ENCODE measurements around the gene SPAG7. TPM values are rescaled to one million over a fixed set of nuclear protein-coding genes. Genes with fewer than 3 reads are reported as not detected.

The SPAG7 gene
- total and polyA plus RNA-seq, 4 donors = 63.8 to 101 (median 75.8) TPM

- ATAC-seq (ENCODE audit: insufficient read depth, low FRiP score) (peak; percentile 97), DNase-seq (peak; percentile 93 to 95 (median 93))
- H3K4me1 ChIP-seq (ENCODE audit: control insufficient read depth in 5 of 5, insufficient read depth in 5 of 5, low read length in 5 of 5) = peaks cover 5 to 27% (median 6%) of the 10 kb centered on the region in 5 donors
- H3K27me3 ChIP-seq (ENCODE audit: control insufficient read depth in 3 of 3, insufficient read depth in 3 of 3, low read length in 2 of 3) = no peaks in the 10 kb centered on the region
- no peaks in the 10 kb centered on the region for H3K9me3 ChIP-seq (ENCODE audit: control insufficient read depth in 4 of 4, insufficient read depth in 3 of 4, low read length in 3 of 4)
- H3K4me3 ChIP-seq = peak within 1 kb of the TSS; percentile 78
- H3K36me3 ChIP-seq (ENCODE audit: control insufficient read depth in 4 of 4, insufficient read depth in 4 of 4, low read length in 4 of 4) = peaks cover 8 to 15% (median 13%) of the 10 kb centered on the region in 4 donors
- no peak for TF ChIP-seq CTCF (IDR thresholded peaks at IDR 0.05; ENCODE audit: control extremely low read depth, extremely low read depth)
- peak within 1 kb of the TSS; percentile 78 to 92 for H3K27ac ChIP-seq (ENCODE audit: low read depth in 1 of 2, low read length in 1 of 2)
- peak within 1 kb of the TSS; percentile 11 to 42 for H3K9ac ChIP-seq (ENCODE audit: insufficient read depth in 1 of 2, low read length in 2 of 2)
- 0 to 1% methylated on average over 40 to 93 of the region's 93 CpGs for WGBS, 2 donors
Observed at GRCh38 chr17:4997302-4998026, 29.8 kb upstream of the SPAG7 start, which contains the start of the genes INCA1 and KIF1C. Gene INCA1, minus strand, starts transcription at chr17:4997522. Its CDS starts 3,085 bp downstream, at chr17:4994437. Gene KIF1C, plus strand, starts transcription at chr17:4997950. Its CDS starts 2,297 bp downstream, at chr17:5000247.

- Histone ChIP-seq H3K4me3 (no peak overlapping the region), H3K27ac (ENCODE audit: low read depth in 1 of 2, low read length in 1 of 2) (no peak overlapping the region), H3K27me3 (ENCODE audit: control insufficient read depth in 3 of 3, insufficient read depth in 3 of 3, low read length in 2 of 3) (no peaks in the 10 kb centered on the region), H3K4me1 (ENCODE audit: control insufficient read depth in 5 of 5, insufficient read depth in 5 of 5, low read length in 5 of 5) (peaks cover 0 to 13% (median 2%) of the 10 kb centered on the region in 5 donors), H3K9ac (ENCODE audit: insufficient read depth in 1 of 2, low read length in 2 of 2) (no peak overlapping the region), H3K9me3 (ENCODE audit: control insufficient read depth in 4 of 4, insufficient read depth in 3 of 4, low read length in 3 of 4) (no peaks in the 10 kb centered on the region), H3K36me3 (ENCODE audit: control insufficient read depth in 4 of 4, insufficient read depth in 4 of 4, low read length in 4 of 4) (no peaks in the 10 kb centered on the region)
- no peak for DNase-seq
- TF ChIP-seq CTCF (IDR thresholded peaks at IDR 0.05; ENCODE audit: control extremely low read depth, extremely low read depth) = no peak
- ATAC-seq (ENCODE audit: insufficient read depth, low FRiP score) = no peak
- WGBS, 2 donors = 85 to 89% methylated on average over 6 of the region's 6 CpGs
Observed at GRCh38 chr17:4994081-4994595, 26.5 kb upstream of the SPAG7 start.

DNA sequence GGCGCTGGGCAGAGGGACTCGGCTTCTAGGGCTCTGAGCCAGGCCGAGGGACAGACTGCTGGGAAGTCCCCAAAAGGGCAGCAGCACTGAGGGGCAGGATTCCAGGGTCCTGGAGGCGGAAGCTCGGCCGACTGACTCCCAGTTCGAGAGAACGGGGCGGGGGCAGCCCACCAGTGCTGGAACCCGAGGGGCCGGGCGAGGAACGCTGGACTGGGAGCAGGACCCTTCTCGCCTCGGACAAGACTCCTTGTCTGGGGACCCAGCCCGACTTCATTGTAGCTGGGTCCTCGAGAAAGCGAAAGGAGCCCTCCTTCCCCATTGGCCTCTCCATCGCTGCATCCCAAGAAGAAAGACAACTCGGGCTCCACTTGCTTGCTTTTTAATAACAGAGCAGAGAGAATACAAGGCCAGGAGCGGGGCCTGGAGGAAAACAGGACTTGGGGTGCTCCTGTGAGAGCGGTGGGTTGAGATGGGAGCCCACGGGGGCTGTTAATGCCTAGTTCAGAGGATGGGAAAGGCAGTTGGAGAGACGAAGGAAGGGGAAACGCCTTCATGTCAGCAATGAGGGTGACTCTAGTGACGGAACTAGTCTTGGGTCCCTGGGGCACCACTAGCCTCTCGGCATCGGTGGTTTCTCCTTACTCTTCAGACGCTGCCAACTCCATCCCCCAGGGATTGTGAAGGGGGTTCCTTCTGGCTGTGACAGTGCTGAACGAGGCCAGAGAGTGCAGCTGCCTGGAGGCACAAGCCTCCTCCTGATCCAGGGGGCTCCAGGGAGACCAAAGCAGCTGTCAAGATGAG lies 20.4 kb upstream of the SPAG7 start:
- no peaks in the 10 kb centered on the region for H3K27me3 ChIP-seq (ENCODE audit: control insufficient read depth in 3 of 3, insufficient read depth in 3 of 3, low read length in 2 of 3)

More for the DNA sequence above, 20.4 kb upstream of the SPAG7 start:
- Histone ChIP-seq H3K9me3 (ENCODE audit: control insufficient read depth in 4 of 4, insufficient read depth in 3 of 4, low read length in 3 of 4) (no peaks in the 10 kb centered on the region), H3K4me1 (ENCODE audit: control insufficient read depth in 5 of 5, insufficient read depth in 5 of 5, low read length in 5 of 5) (peaks cover 8 to 22% (median 14%) of the 10 kb centered on the region in 5 donors), H3K27ac (ENCODE audit: low read depth in 1 of 2, low read length in 1 of 2) (peak overlapping the region; percentile 91 to 96), H3K4me3 (peak overlapping the region; percentile 87), H3K9ac (ENCODE audit: insufficient read depth in 1 of 2, low read length in 2 of 2) (peak overlapping the region; percentile 42 to 79), H3K36me3 (ENCODE audit: control insufficient read depth in 4 of 4, insufficient read depth in 4 of 4, low read length in 4 of 4) (peaks cover 0 to under 1% (median 0%) of the 10 kb centered on the region in 4 donors)
- DNase-seq (peak in 1 of 3 donors; percentile 33), ATAC-seq (ENCODE audit: insufficient read depth, low FRiP score) (no peak)
- WGBS, 2 donors = 2 to 3% methylated on average over 30 of the region's 30 CpGs
- TF ChIP-seq CTCF (IDR thresholded peaks at IDR 0.05; ENCODE audit: control extremely low read depth, extremely low read depth) = no peak

Data from lung (tissue), 12 donors.